CD14-positive monocyte (primary cell): ENCODE data around the gene CATSPERE. TPM values are rescaled to one million over a fixed set of nuclear protein-coding genes. Genes with fewer than 3 reads are reported as not detected.

Experiments used
- DNase-seq, 3 donors: peaks; one replicate each; pipeline ENCODE4 v3.0.0-alpha.2; 2011 to 2022
- H2AFZ ChIP-seq: 2 replicates; pipeline ENCODE4 v1.6.0; 2012; ENCODE audit warnings: mild to moderate bottlenecking, low read depth, low read length, inconsistent platforms; ENCODE audit not compliant: insufficient read depth, poor library complexity, severe bottlenecking
- H3K27ac ChIP-seq, 2 donors: 1 replicate in 1 of 2; 2 replicates in 1 of 2; pipeline ENCODE4 v1.5.1; 2012 to 2013; ENCODE audit warnings: low read length in 2 of 2, control low read depth in 1 of 2, inconsistent platforms in 1 of 2, low read depth in 1 of 2, mild to moderate bottlenecking in 1 of 2
- H3K27me3 ChIP-seq, 2 donors: one replicate each; pipeline versions ENCODE4 v1.6.0 to v1.6.1; 2011 to 2013; ENCODE audit warnings: low read length in 2 of 2; ENCODE audit not compliant: control insufficient read depth in 2 of 2, insufficient read depth in 2 of 2
- H3K36me3 ChIP-seq, 2 donors: replicated peaks in 1 of 2; 1 replicate in 1 of 2; 2 replicates in 1 of 2; pipeline versions ENCODE4 v1.5.1 to v1.6.1; 2012 to 2013; ENCODE audit warnings: low read length in 2 of 2, control low read depth in 1 of 2, inconsistent platforms in 1 of 2, mild to moderate bottlenecking in 1 of 2; ENCODE audit not compliant: insufficient read depth in 2 of 2, control insufficient read depth in 1 of 2
- H3K4me1 ChIP-seq, 2 donors: 1 replicate in 1 of 2; 2 replicates in 1 of 2; pipeline versions ENCODE4 v1.5.1 to v1.6.1; 2012 to 2013; ENCODE audit warnings: low read length in 2 of 2, control low read depth in 1 of 2, inconsistent platforms in 1 of 2, mild to moderate bottlenecking in 1 of 2, moderate library complexity in 1 of 2; ENCODE audit not compliant: insufficient read depth in 2 of 2, control insufficient read depth in 1 of 2
- H3K4me2 ChIP-seq: replicated peaks from 2 replicates; pipeline ENCODE3; 2012; ENCODE audit warnings: low read length, moderate library complexity, mild to moderate bottlenecking; ENCODE audit not compliant: poor library complexity, severe bottlenecking; ENCODE audit errors: extremely low read depth
- H3K4me3 ChIP-seq, 3 experiments: fragments of 200-600 bp in 1 of 3; sonication (generic) in 1 of 3; replicated peaks in 1 of 3; 1 replicate in 2 of 3; 2 replicates in 1 of 3; pipeline ENCODE4 v1.5.1; 2011 to 2013; ENCODE audit warnings: low read length in 3 of 3, mild to moderate bottlenecking in 3 of 3, control low read depth in 2 of 3, low read depth in 2 of 3, inconsistent platforms in 1 of 3, moderate library complexity in 1 of 3
- H3K79me2 ChIP-seq: 2 replicates; pipeline ENCODE4 v1.6.0; 2012; ENCODE audit warnings: mild to moderate bottlenecking, control low read depth, inconsistent platforms, low read length, moderate library complexity; ENCODE audit not compliant: insufficient read depth
- H3K9ac ChIP-seq: 2 replicates; pipeline ENCODE4 v1.6.0; 2017; ENCODE audit warnings: low read length, mild to moderate bottlenecking; ENCODE audit not compliant: insufficient read depth, poor library complexity, severe bottlenecking
- H3K9me3 ChIP-seq, 2 donors: replicated peaks in 1 of 2; 1 replicate in 1 of 2; 2 replicates in 1 of 2; pipeline versions ENCODE4 v1.5.1 to v1.6.1; 2012 to 2013; ENCODE audit warnings: low read length in 2 of 2, control low read depth in 1 of 2; ENCODE audit not compliant: control insufficient read depth in 1 of 2, insufficient read depth in 1 of 2
- H4K20me1 ChIP-seq: 2 replicates; pipeline ENCODE4 v1.6.0; 2012; ENCODE audit warnings: mild to moderate bottlenecking, low read length, control low read depth, moderate library complexity; ENCODE audit not compliant: insufficient read depth
- H3K27ac Mint-ChIP-seq, 7 donors: one replicate each; pipeline ENCODE4 v1.8.0; 2020; ENCODE audit warnings: mild to moderate bottlenecking in 7 of 7, mixed read lengths in 7 of 7, moderate library complexity in 6 of 7, inconsistent platforms in 2 of 7
- H3K27me3 Mint-ChIP-seq, 3 donors: one replicate each; pipeline ENCODE4 v1.8.0; 2021 to 2022; ENCODE audit warnings: low read depth in 3 of 3, mild to moderate bottlenecking in 3 of 3, mixed read lengths in 3 of 3, moderate library complexity in 3 of 3, inconsistent platforms in 1 of 3
- H3K36me3 Mint-ChIP-seq, 2 donors: one replicate each; pipeline ENCODE4 v1.8.0; 2020; ENCODE audit warnings: mixed read lengths in 2 of 2, inconsistent platforms in 1 of 2, mild to moderate bottlenecking in 1 of 2
- H3K4me1 Mint-ChIP-seq: one replicate; pipeline ENCODE4 v1.8.0; 2020; ENCODE audit warnings: mild to moderate bottlenecking, mixed read lengths
- H3K4me3 Mint-ChIP-seq, 2 donors: one replicate each; pipeline ENCODE4 v1.8.0; 2020; ENCODE audit warnings: mild to moderate bottlenecking in 2 of 2, mixed read lengths in 2 of 2, moderate library complexity in 1 of 2
- H3K9me3 Mint-ChIP-seq, 7 donors: one replicate each; pipeline ENCODE4 v1.8.0; 2020 to 2022; ENCODE audit warnings: mixed read lengths in 7 of 7, mild to moderate bottlenecking in 6 of 7, moderate library complexity in 6 of 7, inconsistent platforms in 2 of 7
- WGBS: methylation state at CpG from one replicate; pipeline ENCODE4 v1.1.5; 2013; ENCODE audit warnings: missing lambda C conversion rate; ENCODE audit not compliant: insufficient coverage; 5-methylcytosine and 5-hydroxymethylcytosine counted together
- intact Hi-C, 2 donors: fragments of 100-400 bp; cut with micrococcal nuclease; formaldehyde crosslinking; loops; one replicate each; pipeline versions ENCODE4 v1.15.0 to v1.15.1; 2023
- polyA plus RNA-seq, 3 donors: library from polyadenylated mRNA; depleted of rRNA in 1 of 3; unstranded in 2 of 3; stranded (reverse) in 1 of 3; fragments of 300-500 nt in 2 of 3; fragments of >200 nt in 1 of 3; fragmentation: Illumina TruSeq in 2 of 3; gene quantifications; 1 replicate in 2 of 3; 2 replicates in 1 of 3; pipeline ENCODE4 v1.2.3, GENCODE V29; 2012 to 2021
- TF ChIP-seq, protein P1 (sequence below): fragments of 200-600 bp; IDR thresholded peaks from one replicate; pipeline ENCODE4 v1.8.0; 2022; ENCODE audit warnings: antibody characterized with exemption, mild to moderate bottlenecking

The CATSPERE gene
- polyA plus RNA-seq, 3 donors, result 0.63 TPM; not detected in 2

DNA sequence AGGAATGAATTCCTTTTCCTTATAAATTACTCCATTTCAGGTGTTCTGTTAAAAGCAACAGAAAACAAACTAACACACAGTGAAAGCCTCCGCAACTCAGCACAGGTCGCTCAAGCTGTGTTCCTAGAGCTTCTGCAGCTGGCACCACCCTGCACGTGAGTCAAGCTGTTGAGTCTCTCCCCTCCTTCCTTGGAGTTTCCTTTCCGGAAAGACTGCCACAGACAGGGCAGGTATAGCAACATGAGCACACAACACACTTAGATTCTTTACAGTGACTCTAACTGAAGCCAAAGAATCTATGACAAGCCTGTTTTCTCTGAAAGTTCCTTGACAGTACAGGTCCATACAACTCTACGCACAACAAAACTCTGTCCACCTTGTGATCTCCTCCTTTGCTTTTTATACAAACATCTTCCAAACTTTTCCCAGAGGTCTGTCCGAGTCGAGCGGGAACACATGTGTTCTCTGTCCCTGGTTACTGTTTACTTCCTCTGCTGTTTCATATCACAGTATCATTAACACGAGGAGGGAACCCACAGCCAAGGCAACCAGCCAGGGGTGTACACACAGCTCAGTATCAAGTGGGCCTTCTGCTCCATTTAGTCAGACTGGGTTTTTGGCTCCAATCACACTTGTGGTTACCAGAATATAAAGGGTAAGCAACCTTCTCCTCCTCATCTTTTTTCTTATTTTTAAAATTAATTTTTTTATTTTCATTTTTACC is 153.2 kb downstream of the CATSPERE start:
- H3K79me2 ChIP-seq, result no peaks in the 10 kb centered on the region
- H3K36me3 ChIP-seq, result no peaks in the 10 kb centered on the region
- Mint-ChIP-seq H3K36me3 (no peaks in the 10 kb centered on the region), H3K4me3 (no peak overlapping the region), H3K27me3 (no peaks in the 10 kb centered on the region), H3K4me1 (no peaks in the 10 kb centered on the region), H3K9me3 (peaks cover 0 to 8% (median 0%) of the 10 kb centered on the region in 7 donors), H3K27ac (no peak overlapping the region)
- no peaks in the 10 kb centered on the region for H3K4me1 ChIP-seq
- 84% methylated on average over 9 of the region's 9 CpGs for WGBS
- no peaks in the 10 kb centered on the region for H3K27me3 ChIP-seq
- no peak overlapping the region for H3K27ac ChIP-seq
- H2AFZ ChIP-seq, result no peak overlapping the region
- no peak overlapping the region for H3K4me3 ChIP-seq
- TF ChIP-seq, protein P1, sequence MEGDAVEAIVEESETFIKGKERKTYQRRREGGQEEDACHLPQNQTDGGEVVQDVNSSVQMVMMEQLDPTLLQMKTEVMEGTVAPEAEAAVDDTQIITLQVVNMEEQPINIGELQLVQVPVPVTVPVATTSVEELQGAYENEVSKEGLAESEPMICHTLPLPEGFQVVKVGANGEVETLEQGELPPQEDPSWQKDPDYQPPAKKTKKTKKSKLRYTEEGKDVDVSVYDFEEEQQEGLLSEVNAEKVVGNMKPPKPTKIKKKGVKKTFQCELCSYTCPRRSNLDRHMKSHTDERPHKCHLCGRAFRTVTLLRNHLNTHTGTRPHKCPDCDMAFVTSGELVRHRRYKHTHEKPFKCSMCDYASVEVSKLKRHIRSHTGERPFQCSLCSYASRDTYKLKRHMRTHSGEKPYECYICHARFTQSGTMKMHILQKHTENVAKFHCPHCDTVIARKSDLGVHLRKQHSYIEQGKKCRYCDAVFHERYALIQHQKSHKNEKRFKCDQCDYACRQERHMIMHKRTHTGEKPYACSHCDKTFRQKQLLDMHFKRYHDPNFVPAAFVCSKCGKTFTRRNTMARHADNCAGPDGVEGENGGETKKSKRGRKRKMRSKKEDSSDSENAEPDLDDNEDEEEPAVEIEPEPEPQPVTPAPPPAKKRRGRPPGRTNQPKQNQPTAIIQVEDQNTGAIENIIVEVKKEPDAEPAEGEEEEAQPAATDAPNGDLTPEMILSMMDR, result no peak
- intact Hi-C loops, result no loop called here
- H4K20me1 ChIP-seq, result no peaks in the 10 kb centered on the region
- no peaks in the 10 kb centered on the region for H3K9me3 ChIP-seq
- no peak overlapping the region for H3K9ac ChIP-seq
- no peak for DNase-seq
- no peak overlapping the region for H3K4me2 ChIP-seq

DNA sequence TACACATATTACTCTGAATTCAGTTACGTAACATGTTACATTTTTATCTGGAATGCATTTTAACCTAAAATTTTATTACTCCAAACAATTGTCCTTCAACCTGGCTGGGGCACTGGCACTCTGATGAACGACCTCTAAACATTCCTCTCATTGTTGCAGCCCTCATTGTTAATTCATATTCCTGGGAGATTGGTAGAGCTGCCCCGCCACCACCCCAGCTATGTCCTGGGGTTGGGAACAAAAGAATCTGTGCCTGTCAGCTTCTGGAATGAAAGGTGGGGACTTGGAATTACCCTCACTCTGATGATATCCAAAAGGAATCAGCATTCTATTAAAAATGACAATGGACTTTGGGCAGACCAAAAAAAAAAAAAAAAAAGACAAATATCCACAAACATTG is 153.8 kb downstream of the CATSPERE start:
- no peaks in the 10 kb centered on the region for H3K36me3 Mint-ChIP-seq
- H3K9ac ChIP-seq, result no peak overlapping the region
- H4K20me1 ChIP-seq, result no peaks in the 10 kb centered on the region
- no peak overlapping the region for H3K27ac ChIP-seq
- H3K79me2 ChIP-seq, result no peaks in the 10 kb centered on the region
- no peaks in the 10 kb centered on the region for H3K27me3 ChIP-seq
- no peak overlapping the region for H3K27ac Mint-ChIP-seq
- H3K36me3 ChIP-seq, result no peaks in the 10 kb centered on the region
- TF ChIP-seq, protein P1, result no peak
- no peak overlapping the region for H3K4me3 Mint-ChIP-seq
- H3K27me3 Mint-ChIP-seq, result no peaks in the 10 kb centered on the region
- no peaks in the 10 kb centered on the region for H3K4me1 ChIP-seq
- H3K4me3 ChIP-seq, result no peak overlapping the region
- H2AFZ ChIP-seq, result no peak overlapping the region
- peaks cover 0 to 6% (median 0%) of the 10 kb centered on the region in 7 donors for H3K9me3 Mint-ChIP-seq
- no peak for DNase-seq
- H3K4me2 ChIP-seq, result no peak overlapping the region
- 100% methylated on average over 1 of the region's 3 CpGs for WGBS
- no peaks in the 10 kb centered on the region for H3K4me1 Mint-ChIP-seq
- intact Hi-C loops, result no loop called here
- no peaks in the 10 kb centered on the region for H3K9me3 ChIP-seq
